NCI-H774 (cell line): ENCODE results near the gene TNFRSF4.

Source experiments
- DNase-seq: peaks from one replicate; lab custom pipeline; 2025; lab: John Stamatoyannopoulos, UW

Gene TNFRSF4

DNA sequence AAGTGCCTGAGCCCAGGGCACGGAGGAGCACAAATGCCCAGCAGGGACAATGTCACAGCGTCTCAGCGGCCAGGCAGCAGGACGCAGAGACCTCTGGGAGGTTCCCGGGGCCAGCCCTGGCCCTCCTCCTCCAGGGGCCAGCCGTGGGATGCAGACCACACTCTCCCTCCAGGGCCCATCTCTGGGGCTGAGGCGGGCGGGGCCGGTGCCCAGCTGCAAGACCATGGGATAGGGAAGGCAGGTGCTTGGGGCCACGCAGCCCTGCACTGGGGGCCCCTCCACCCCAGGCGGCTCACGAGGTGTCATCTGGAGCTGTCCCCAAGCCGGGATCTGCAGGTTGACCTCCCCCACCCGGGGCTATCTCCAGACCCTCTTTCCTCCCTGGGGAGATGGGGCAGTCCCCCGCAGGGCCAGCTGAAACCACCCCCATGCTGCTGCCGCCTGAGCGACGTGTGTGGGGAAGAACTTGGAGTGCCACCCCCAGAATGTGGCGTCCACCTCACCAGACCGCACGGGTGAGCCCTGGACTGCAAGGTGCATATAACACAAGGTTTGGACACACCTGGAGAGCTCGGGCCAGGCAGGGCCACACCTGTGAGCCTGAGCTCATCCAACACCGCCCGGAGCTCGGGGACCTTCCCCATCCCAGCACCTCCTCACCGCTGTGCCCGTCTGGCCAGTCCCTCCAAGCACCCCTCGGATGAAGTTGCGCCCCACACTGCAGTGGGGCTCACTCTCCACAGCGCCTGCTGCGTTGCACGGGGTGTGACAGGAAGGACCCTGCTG lies 44.3 kb downstream of the TNFRSF4 start:
- DNase-seq, result no peak

DNA sequence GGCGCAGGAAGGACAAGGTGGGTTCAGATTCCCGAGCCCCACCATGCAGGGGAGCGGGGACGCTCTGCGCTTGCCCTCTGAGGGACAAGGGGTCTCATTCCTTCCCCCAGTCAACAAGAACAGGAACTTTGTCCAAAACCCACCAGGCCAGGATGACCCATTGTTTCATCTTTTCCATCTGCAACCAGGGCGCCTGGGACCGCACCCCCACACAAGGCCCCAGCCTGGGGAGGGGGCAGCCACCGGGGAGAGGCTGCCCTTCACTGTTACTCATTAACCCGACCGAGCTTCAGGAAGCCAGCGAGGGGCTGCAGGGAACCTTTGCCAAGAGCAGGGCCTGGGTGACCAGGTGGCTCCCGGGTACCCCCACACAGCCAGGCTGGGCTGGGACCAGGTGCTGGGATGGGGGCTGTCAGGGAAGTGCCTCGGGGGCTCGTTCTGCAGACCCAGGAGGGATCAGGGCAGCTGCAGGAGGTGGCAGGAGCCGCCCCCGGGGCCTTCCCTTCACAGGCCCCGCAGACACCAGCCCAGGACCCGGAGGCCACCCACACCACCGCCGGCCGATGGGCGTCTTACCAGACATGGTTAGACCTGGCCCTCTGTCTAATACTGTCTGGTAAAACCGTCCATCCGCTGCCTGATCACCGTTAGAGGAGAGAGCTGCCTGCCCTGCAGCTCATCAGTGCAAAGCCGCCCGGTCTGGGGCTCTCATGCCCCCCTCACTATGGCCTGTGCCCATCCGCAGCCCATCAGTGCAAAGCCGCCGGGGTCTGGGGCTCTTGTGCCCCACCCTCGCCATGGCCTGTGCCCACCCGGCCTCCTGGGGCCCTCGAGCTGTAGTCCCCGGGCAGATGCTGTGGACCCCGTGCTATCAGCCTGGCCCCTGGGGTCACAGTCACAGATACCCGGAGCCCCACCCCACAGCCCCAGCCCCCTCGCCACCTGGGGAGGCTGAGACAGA lies 45.2 kb downstream of the TNFRSF4 start:
- DNase-seq, result no peak

DNA sequence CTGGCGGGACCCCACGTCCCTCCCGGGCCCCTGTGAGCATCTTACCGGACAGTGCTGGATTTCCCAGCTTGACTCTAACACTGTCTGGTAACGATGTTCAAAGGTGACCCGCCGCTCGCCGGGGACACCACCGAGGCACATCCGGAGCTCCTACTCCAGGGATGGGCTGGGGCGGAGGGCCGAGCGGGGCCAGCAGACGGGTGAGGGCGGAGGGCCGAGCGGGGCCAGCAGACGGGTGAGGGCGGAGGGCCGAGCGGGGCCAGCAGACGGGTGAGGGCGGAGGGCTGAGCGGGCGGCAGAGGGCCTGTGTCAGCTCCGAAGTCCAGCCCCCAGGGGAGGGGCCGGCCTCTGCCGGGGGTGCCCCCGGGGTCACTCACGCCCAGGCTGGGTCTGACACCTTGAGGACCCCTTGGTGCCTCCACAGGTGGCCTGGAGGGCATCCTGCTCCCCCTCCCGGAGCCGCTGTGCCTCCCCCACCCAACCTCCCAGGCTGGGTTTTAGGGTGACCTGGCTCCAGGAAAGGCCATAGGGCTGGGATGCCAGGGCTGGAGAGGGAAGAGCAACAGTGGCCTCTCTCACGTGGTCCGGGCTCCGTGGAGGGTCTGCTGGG lies 46.0 kb downstream of the TNFRSF4 start:
- no peak for DNase-seq

DNA sequence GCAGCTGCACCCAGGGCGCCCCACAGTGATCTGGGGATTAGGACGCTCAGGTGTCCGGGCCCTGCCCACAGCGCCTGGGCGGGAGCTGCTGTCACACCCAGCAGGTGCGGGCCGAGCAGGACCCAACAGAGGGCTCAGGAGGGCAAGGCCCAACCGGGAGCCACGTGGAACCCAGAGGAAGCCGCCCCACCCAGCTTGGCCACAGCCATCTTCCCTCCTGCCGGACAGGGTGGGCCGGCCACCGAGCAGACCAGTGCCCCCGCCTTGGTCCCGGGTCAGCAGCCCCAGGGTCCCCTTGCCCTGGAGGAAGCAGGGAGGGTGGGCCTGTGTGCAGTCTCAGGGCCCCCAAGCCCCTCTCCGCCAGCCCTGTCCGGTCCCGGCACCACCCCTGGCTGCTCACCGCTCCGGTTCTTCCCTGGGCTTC lies 46.5 kb downstream of the TNFRSF4 start:
- DNase-seq, result no peak

DNA sequence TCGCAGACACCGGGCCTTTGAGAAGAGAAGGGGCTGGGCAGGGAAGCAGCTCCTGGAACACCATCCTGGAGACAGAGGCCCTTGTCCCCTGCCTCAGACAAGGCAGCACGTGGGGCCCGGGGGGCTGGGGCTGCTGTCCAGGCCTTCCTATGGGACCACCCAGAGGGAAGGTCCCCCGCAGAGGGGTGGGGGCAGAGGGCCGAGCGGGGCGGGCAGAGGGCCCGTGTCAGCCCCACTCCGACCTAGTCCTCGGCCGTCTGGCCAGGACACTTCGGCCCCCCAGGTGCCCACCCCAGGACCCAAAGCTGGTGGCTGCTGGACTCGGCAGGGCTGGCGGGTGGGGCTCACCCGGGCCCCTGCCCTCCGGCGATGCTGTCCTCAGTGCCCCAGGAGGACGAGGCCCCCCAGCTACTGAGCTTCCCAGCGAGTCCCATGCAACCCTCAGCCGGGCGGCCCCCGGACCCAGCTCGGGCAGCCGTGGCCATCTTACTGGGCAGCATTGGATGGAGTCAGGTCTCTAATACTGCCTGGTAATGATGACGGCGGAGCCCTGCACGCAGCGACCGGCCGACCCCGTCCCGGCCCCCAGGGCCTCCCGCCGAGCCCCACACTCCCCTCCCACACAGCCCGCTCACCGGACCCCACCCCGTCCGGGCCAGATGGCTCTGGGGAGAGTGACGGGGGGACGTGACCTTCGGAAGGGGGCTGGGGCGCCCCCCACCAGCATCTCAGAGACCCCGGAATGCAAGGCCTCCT lies 47.1 kb downstream of the TNFRSF4 start:
- DNase-seq, result no peak

DNA sequence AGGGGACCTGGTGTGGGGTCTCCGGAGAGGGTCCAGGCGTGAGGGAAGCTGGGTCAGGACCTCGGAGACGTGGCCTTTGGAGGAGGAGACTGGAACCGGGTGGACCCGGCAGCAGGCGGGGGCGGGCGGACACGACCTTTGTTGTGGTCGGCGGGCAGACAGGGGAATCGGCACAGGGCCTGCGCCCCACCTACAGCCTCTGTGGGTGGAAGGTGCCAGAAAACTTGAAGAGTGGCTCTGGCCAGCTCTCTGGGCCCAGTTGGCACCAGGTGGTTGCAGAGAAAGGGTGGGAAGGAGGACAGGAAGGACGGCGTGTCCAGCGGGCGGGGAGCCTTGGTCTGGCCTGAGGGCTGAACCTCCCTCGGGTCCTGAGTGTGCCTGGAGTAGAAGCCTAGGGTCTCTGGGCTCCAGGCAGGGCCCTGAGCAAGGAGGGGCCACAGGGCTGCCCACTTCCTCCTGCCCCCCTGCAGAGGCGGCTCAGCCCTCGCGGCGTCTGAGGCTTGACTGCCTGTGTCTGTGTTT lies 48.0 kb downstream of the TNFRSF4 start:
- no peak for DNase-seq

DNA sequence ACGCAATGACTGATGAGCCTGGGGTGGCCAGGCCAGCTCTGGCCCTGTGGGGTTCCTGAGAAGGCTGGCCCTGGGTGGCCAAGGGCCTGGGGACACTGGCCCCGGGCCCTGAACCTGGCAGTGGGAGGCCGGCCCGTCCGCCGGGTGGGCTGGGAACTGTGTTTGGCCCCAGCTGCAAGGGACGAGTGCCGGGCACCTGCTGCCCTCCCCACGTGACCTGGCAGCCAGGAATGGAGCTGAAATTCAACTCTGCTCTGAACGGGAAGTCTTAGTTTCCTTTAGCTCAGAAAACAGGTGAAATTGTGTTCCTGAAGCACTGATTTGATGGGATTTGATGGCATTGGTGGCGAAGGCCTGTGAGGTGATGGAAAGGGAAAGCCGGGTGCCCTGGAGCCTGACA lies 48.5 kb downstream of the TNFRSF4 start:
- DNase-seq, result no peak

DNA sequence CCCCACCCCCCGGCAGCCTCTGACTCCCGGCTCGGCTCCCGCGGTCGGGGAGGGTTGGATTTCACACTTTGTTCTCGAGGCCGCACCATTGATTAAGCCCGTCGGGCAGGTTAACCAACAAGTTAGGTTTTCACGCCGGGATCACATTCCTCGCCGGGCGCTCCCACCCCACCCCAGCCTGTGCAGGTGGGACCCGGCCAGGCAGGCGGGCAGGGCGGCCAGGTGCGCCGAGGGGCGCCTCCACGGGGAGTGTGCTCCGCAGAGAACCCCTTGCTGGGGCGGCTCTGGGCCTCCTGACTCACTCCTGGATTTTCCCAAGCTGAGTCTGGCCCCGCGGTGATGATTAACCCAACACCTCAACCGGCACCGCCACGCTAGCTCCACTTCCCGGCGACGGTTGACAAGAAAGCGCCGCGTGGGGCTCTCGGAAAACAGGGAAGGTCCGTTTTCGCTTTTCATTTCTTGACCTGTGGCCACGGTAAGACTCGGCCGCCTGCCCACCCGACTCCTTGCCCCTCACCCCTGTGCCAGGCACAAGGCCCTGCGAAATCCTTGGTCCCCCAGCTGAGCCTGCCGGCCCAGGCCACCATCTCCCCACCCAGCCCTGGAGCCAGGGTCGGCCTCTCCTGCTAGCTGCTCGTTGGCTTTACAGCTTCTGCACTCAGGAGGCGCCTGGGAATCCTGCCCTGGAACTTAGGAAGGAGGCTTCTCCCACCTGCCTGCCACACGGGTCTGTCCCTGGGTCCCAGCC lies 49.1 kb downstream of the TNFRSF4 start:
- no peak for DNase-seq

DNA sequence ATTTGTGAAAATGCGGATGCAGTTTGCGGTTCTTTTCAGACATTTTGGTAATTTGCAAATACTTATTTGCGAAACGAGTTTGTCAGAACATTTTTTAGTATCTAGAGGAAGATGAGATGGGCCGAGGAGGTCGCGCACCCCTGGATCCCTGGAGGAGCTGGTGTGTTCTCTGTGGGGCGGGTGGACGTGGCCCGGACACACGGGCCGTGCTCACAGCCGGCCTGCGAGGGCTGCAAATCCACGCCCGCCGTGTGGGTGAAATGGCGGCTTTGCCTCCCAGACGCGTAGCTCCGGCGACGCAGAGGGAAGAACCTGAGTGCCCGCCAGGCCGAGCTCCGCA lies 49.6 kb downstream of the TNFRSF4 start:
- DNase-seq, result no peak

DNA sequence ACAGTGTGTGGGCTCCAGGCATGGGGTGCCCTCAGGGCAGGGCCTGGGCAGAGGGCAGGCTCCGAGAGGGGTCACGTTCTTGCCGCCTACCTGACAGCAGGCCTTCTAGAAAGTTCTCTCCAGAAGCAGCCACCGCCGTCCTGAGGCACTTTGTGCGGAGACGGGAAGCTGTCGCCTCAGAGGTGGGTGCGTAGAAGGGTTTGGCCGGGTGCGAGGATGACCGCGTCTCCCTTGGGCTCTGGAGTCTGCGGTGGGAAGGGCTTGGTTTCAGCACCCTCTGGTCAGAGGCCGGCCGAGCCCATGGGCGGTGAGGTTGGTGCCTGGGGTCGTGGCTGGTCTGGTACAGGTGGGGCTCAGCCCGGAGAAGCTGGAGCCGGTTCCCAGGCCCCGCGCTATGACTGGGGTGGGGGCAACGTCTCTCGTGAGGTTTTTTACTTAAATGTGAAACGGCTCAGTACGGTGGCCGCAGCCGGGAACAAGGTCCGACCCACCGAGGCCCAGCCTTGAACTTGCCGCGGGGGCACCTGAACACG lies 50.3 kb downstream of the TNFRSF4 start:
- no peak for DNase-seq

DNA sequence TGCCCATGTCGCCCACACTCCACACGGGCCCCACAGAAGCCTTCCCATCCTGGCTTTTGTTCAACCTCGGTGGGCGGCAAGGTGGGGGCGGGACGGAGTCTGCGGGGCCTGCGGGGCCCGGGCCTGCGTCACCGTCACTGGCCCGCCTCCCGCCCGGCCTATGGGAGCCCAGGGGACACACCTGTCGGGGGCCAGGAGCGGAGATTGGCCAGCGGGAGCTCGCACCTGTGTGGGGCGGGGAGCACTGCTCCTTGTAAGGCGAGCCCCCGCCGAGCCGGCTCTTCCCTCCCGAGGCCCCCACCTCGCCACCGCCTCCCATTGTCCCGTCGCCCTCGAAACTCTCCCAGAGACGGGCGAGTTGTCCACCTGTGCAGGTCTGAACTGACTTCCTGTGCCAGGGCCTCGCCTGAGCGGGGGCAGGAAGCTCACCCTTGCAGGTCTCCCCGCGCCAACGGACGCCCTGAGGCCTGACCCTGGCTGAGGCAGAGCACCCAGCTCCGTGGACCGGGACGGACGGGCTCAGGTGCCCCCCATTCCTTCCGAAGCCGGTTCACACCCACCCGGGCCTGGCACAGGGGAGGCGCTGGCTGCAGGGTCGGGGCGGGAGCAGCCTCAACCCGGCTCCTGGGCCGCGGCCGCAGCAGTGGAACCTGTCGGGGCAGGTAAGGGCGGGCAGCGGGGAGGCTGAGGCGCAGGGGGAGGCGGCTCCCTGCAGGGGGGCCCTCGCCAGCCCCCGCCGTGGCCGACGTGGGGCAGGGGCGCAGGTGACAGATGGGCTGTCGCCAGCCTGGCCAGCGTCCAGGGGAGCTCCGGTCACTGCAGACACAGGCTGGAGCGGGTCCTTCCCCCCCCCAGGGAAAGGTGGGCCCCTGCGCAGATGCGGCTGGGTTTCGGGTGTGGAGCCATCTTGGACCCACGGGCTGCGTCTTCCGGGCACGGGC lies 51.1 kb downstream of the TNFRSF4 start:
- peak; percentile 81 for DNase-seq

DNA sequence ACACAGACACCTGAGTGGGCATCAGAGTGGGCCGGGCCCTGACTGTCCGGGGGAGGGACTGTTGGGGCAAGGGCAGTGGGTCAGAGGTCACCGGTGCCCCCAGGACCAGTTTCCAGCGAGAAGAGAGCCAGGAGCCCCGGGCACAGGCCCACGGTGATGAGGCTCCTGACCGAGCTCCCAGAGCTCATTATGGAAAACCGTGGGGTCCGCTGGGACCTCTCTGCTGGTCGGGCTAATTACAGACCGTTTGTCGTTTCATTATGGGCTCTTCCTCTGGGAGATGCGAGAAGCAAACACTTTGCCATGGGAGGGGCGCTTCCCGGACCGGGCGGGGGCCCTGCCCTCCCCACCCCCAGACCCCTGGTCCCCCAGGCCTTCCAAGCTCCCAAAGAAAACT lies 52.3 kb downstream of the TNFRSF4 start:
- DNase-seq, result no peak
